ENCODE results near the gene SAMD13. TPM values are rescaled to one million over a fixed set of nuclear protein-coding genes. Genes with fewer than 3 reads are reported as not detected.

The SAMD13 gene
- total RNA-seq, 1 experiment from 2014 or later = 0.61 TPM

DNA sequence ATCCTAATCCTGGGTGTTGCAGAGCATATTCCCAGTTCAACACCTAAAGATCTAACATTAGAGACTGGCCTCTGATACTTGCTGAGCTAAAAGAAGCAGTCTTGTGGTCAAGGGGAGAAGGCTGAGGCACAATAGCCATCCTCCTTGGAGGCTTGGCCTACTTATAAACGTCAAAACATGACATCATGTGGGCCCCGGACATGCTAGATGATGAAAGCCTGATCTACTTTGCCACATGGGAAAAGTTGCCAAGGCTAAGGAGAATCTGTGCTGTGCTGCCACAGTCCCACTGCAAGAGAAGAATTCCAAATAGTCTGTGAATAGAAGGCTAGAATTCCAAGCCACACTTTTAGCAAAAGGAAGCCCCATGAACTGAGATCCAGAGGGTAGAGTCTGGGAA, 43.9 kb upstream of the SAMD13 start:
- Histone ChIP-seq H3K56ac (ENCODE audit: insufficient read length, low read depth, low read length) (no peak overlapping the region), H3T11ph (ENCODE audit: low read length) (no peak overlapping the region), H2BK20ac (ENCODE audit: low read depth, low read length, poor library complexity, severe bottlenecking) (no peak overlapping the region), H3K4ac (ENCODE audit: low read depth, low read length) (no peak overlapping the region), H4K5ac (ENCODE audit: insufficient read length, low read depth, low read length) (no peak overlapping the region), H3K23ac (ENCODE audit: insufficient read length, low read depth, low read length) (no peak overlapping the region), H3K9ac (ENCODE audit: extremely low read depth, insufficient read length, low read length) (no peak overlapping the region), H2AFZ (ENCODE audit: low read length) (no peak overlapping the region), H2AK5ac (ENCODE audit: insufficient read length, low read length) (no peak overlapping the region), H2BK12ac (ENCODE audit: insufficient read length, low read depth, low read length) (no peak overlapping the region), H4K20me1 (ENCODE audit: control insufficient read depth, insufficient read depth, insufficient read length) (no peaks in the 10 kb centered on the region), H3K23me2 (ENCODE audit: insufficient read length, low read depth, low read length, poor library complexity, severe bottlenecking) (no peaks in the 10 kb centered on the region), H2BK15ac (ENCODE audit: low read depth, low read length) (no peak overlapping the region), H4K8ac (replicated peaks; ENCODE audit: insufficient read length, low read depth, low read length) (no peak overlapping the region), H3K14ac (ENCODE audit: insufficient read depth, low read length) (no peak overlapping the region), H3K79me1 (ENCODE audit: insufficient read depth, low read depth, low read length, poor library complexity, severe bottlenecking) (no peaks in the 10 kb centered on the region), H2BK5ac (ENCODE audit: insufficient read length, low read length) (no peak overlapping the region), H3K27ac (ENCODE audit: insufficient read length, low read depth, low read length) (no peak overlapping the region), H3K9me3 (ENCODE audit: control insufficient read depth, low read depth, low read length) (no peaks in the 10 kb centered on the region), H4K91ac (ENCODE audit: insufficient read length, low read depth, low read length) (no peak overlapping the region), H3K4me2 (ENCODE audit: insufficient read depth, insufficient read length, low read length) (no peak overlapping the region), H3K4me1 (ENCODE audit: insufficient read depth, low read length) (peaks cover 3% of the 10 kb centered on the region), H3K27me3 (ENCODE audit: insufficient read depth, low read length) (no peaks in the 10 kb centered on the region), H3K18ac (ENCODE audit: insufficient read length, low read depth, low read length) (no peak overlapping the region), H3K79me2 (ENCODE audit: insufficient read depth, low read length) (no peaks in the 10 kb centered on the region), H2BK120ac (ENCODE audit: low read depth, low read length, poor library complexity, severe bottlenecking) (no peak overlapping the region)
- Mint-ChIP-seq H3K27ac (no peak overlapping the region), H3K4me1 (peaks cover 15 to 18% of the 10 kb centered on the region in 2 experiments), H3K27me3 (ENCODE audit: low read depth) (peaks cover 7% of the 10 kb centered on the region), H3K36me3 (ENCODE audit: insufficient read depth in 1 of 3, low read depth in 3 of 3) (no peaks in the 10 kb centered on the region), H3K4me3 (no peak overlapping the region), H3K9me3 (no peaks in the 10 kb centered on the region)
- TF ChIP-seq, protein P1, sequence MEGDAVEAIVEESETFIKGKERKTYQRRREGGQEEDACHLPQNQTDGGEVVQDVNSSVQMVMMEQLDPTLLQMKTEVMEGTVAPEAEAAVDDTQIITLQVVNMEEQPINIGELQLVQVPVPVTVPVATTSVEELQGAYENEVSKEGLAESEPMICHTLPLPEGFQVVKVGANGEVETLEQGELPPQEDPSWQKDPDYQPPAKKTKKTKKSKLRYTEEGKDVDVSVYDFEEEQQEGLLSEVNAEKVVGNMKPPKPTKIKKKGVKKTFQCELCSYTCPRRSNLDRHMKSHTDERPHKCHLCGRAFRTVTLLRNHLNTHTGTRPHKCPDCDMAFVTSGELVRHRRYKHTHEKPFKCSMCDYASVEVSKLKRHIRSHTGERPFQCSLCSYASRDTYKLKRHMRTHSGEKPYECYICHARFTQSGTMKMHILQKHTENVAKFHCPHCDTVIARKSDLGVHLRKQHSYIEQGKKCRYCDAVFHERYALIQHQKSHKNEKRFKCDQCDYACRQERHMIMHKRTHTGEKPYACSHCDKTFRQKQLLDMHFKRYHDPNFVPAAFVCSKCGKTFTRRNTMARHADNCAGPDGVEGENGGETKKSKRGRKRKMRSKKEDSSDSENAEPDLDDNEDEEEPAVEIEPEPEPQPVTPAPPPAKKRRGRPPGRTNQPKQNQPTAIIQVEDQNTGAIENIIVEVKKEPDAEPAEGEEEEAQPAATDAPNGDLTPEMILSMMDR (conservative IDR thresholded peaks at IDR 0.05) = no peak
- DNase-seq = no peak
- WGBS (ENCODE audit: extremely low coverage, insufficient read length, low lambda C conversion rate) = no CpG with 5 or more reads among the region's 2 CpGs
